Psoas muscle (tissue), 8 donors: ENCODE data around the gene SLC18A2. TPM values are rescaled to one million over a fixed set of nuclear protein-coding genes. Genes with fewer than 3 reads are reported as not detected.

Source experiments
- ATAC-seq, 4 donors: fragments of 200-7000 bp; cut with Tn5 transposase; one replicate each; pipeline ENCODE4 v1.9.1; 2020; ENCODE audit warnings: moderate library complexity in 3 of 4, mild to moderate bottlenecking in 2 of 4
- DNase-seq, 2 donors: peaks; one replicate each; pipeline ENCODE4 v3.0.0-alpha.2; 2020
- H3K27ac ChIP-seq: fragments of 200-600 bp; one replicate; pipeline ENCODE4 v1.8.0; 2022
- H3K27me3 ChIP-seq, 3 donors: fragments of 200-600 bp in 1 of 3; one replicate each; pipeline versions ENCODE4 v1.6.1 to v1.8.0; 2013 to 2022; ENCODE audit warnings: low read length in 2 of 3, mild to moderate bottlenecking in 2 of 3, moderate library complexity in 1 of 3; ENCODE audit not compliant: insufficient read depth in 3 of 3
- H3K36me3 ChIP-seq, 2 donors: fragments of 200-600 bp in 1 of 2; one replicate each; pipeline versions ENCODE4 v1.6.1 to v1.8.0; 2013 to 2022; ENCODE audit warnings: low read depth in 1 of 2, mild to moderate bottlenecking in 1 of 2, moderate library complexity in 1 of 2; ENCODE audit not compliant: insufficient read depth in 1 of 2
- H3K4me1 ChIP-seq: fragments of 200-600 bp; one replicate; pipeline ENCODE4 v1.8.0; 2022
- H3K4me3 ChIP-seq: fragments of 200-600 bp; one replicate; pipeline ENCODE4 v1.8.0; 2022; ENCODE audit warnings: mild to moderate bottlenecking
- H3K9me3 ChIP-seq: fragments of 200-600 bp; one replicate; pipeline ENCODE4 v1.8.0; 2022
- WGBS, 3 donors: extraction: QIAGEN DNeasy Blood & Tissue Kit; methylation state at CpG; one replicate each; pipeline versions ENCODE4 v1.1.6 to v1.1.7; 2013; 5-methylcytosine and 5-hydroxymethylcytosine counted together
- intact Hi-C, 2 donors: fragments of 100-400 bp; cut with DNase I; formaldehyde crosslinking; loops; one replicate each; pipeline versions ENCODE4 v1.11.0 to v1.14.2; 2022
- polyA plus RNA-seq, 3 donors: library from polyadenylated mRNA; stranded (reverse); fragments of 200-250 nt; gene quantifications; one replicate each; pipeline ENCODE4 v1.2.3, GENCODE V29; 2013
- total RNA-seq, 4 donors: library from RNA; stranded (reverse); fragmentation: NEBNext Ultra II Directional in 2 of 4; extraction: Animal tissue kit (Norgen Biotek cat#: 25700) in 2 of 4; gene quantifications; one replicate each; pipeline versions ENCODE4 v1.2.1 to v1.2.4, GENCODE V29; 2021 to 2023
- TF ChIP-seq, protein P1 (sequence below): fragments of 200-600 bp; IDR thresholded peaks from one replicate; pipeline ENCODE4 v1.8.0; 2022; ENCODE audit warnings: antibody characterized with exemption
- donor health status: healthy with polysubstance abuse.
- donor health status: DM: no; HTN: no; CAD: no; lungs with moderate emphysema.
- donor health status: Bipolar disorder and iron deficiency.
- donor health status: healthy.
- donor health status: DM: yes; HTN: yes; CAD: no.
- donor health status: DM: no; HTN: no; CAD: no.
- donor health status: DM: no; HTN: no; CAD: no.
- donor health status: DM: yes; HTN: yes; CAD: no.

SLC18A2 gene
- total and polyA plus RNA-seq, 7 donors: 0.01 to 0.27 (median 0.10) TPM

GRCh38 chr10:117216611-117217195 lies 24.2 kb upstream of the SLC18A2 start:
- H3K27ac ChIP-seq: no peak overlapping the region
- 1% methylated on average over 33 to 52 of the region's 52 CpGs for WGBS, 3 donors
- peaks cover 5% of the 10 kb centered on the region for H3K4me1 ChIP-seq
- TF ChIP-seq, protein P1, sequence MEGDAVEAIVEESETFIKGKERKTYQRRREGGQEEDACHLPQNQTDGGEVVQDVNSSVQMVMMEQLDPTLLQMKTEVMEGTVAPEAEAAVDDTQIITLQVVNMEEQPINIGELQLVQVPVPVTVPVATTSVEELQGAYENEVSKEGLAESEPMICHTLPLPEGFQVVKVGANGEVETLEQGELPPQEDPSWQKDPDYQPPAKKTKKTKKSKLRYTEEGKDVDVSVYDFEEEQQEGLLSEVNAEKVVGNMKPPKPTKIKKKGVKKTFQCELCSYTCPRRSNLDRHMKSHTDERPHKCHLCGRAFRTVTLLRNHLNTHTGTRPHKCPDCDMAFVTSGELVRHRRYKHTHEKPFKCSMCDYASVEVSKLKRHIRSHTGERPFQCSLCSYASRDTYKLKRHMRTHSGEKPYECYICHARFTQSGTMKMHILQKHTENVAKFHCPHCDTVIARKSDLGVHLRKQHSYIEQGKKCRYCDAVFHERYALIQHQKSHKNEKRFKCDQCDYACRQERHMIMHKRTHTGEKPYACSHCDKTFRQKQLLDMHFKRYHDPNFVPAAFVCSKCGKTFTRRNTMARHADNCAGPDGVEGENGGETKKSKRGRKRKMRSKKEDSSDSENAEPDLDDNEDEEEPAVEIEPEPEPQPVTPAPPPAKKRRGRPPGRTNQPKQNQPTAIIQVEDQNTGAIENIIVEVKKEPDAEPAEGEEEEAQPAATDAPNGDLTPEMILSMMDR: peak; percentile 100
- intact Hi-C loops: loop anchor here (2.0 to 10.0 kb wide), 4 partner anchors 104 to 1028 kb away; no protein-coding TSS in a partner anchor
- H3K9me3 ChIP-seq: no peaks in the 10 kb centered on the region
- H3K27me3 ChIP-seq: peaks cover 0 to 51% (median 18%) of the 10 kb centered on the region in 3 donors
- DNase-seq: peak; percentile 66 to 84
- peak overlapping the region; percentile 55 for H3K4me3 ChIP-seq
- no peaks in the 10 kb centered on the region for H3K36me3 ChIP-seq
- ATAC-seq: peak; percentile 88 to 98 (median 91)

- TF ChIP-seq, protein P1: no peak
- Histone ChIP-seq H3K27me3 (peaks cover 0 to 57% (median 18%) of the 10 kb centered on the region in 3 donors), H3K36me3 (no peaks in the 10 kb centered on the region), H3K4me1 (peaks cover 5% of the 10 kb centered on the region), H3K9me3 (no peaks in the 10 kb centered on the region), H3K27ac (no peak overlapping the region), H3K4me3 (peak overlapping the region; percentile 55)
- 6 to 7% (median 7%) methylated on average over 21 to 22 of the region's 22 CpGs for WGBS, 3 donors
- peak in 2 of 4 donors; percentile 23 to 51 for ATAC-seq
- DNase-seq: no peak
- intact Hi-C loops: loop anchor here (2.0 to 10.0 kb wide), 4 partner anchors 104 to 1028 kb away; no protein-coding TSS in a partner anchor
These were observed 23.6 kb upstream of the SLC18A2 start for GRCh38 chr10:117217196-117217761.

DNA sequence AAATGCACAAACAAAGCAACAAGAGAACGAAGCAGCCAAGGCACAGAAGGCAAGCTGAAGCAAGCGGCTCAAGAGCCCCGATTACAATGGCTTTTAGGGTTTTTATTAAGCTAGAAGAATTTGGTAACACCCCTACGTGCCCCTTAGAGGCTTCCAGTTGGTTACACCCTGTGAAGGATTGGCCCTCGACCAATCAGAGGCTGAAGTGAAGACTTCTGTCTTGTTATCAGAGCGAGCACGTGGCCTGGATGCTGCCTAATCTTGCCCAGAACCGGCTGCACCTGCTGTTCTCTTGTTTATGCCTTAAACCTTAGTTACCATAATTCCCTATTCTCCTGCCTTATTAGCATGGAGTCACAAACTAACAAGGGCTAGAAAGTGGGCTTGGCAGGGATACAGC lies 22.3 kb upstream of the SLC18A2 start:
- Histone ChIP-seq H3K27ac (no peak overlapping the region), H3K9me3 (no peaks in the 10 kb centered on the region), H3K4me3 (no peak overlapping the region), H3K27me3 (peaks cover 0 to 61% (median 18%) of the 10 kb centered on the region in 3 donors), H3K36me3 (no peaks in the 10 kb centered on the region), H3K4me1 (peaks cover 5% of the 10 kb centered on the region)
- TF ChIP-seq, protein P1: no peak
- DNase-seq: no peak
- intact Hi-C loops: loop anchor here (5.0 to 10.0 kb wide), 3 partner anchors 104 to 1026 kb away; no protein-coding TSS in a partner anchor
- WGBS, 3 donors: 65 to 68% (median 68%) methylated on average over 8 of the region's 8 CpGs
- no peak for ATAC-seq

DNA sequence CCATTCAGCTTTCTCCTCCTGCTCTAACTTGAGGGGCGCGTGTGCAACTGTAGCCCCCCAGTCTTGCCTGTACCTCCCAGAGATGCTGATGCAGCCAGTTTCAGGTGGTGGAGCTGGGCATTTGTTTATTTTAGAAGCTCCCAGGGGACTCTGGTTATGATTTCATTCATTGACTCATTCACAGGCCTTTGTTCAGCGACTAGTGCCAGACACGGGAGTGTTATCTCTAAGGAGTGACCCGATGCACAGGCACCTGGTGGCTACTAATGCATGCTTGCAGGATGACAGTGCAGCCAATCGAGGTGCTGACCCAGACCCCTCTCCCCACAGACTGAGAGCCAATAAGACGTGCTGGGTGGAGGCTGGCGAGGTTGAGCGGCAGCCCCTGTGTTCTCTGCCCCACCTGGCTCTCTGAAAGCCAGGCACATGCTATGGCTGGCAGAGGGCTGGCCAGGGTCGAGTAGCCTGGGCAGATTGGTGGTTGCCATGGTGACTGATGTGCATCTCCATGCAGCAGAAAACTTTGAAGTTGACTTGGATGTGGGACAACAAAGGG lies 19.7 kb upstream of the SLC18A2 start:
- Histone ChIP-seq H3K27me3 (peaks cover 0 to 39% (median 11%) of the 10 kb centered on the region in 3 donors), H3K27ac (no peak overlapping the region), H3K4me3 (no peak overlapping the region), H3K9me3 (no peaks in the 10 kb centered on the region), H3K36me3 (no peaks in the 10 kb centered on the region), H3K4me1 (peaks cover 5% of the 10 kb centered on the region)
- WGBS, 3 donors: 46 to 59% (median 46%) methylated on average over 10 of the region's 10 CpGs
- peak in 1 of 2 donors; percentile 20 for DNase-seq
- intact Hi-C loops: no loop called here
- no peak for ATAC-seq
- TF ChIP-seq, protein P1: no peak
